Upper lobe of left lung (tissue), 6 donors: Measurements from ENCODE around the gene CD248. TPM values are rescaled to one million over a fixed set of nuclear protein-coding genes. Genes with fewer than 3 reads are reported as not detected.

Experiments
- ATAC-seq, 2 donors: fragments of 200-7000 bp; cut with Tn5 transposase; one replicate each; pipeline ENCODE4 v1.9.1; 2022; ENCODE audit warnings: mild to moderate bottlenecking in 2 of 2, moderate library complexity in 2 of 2; ENCODE audit not compliant: low FRiP score in 2 of 2
- DNase-seq, 2 donors: peaks; one replicate each; pipeline ENCODE4 v3.0.0-alpha.2; 2019 to 2020
- H3K27ac ChIP-seq, 4 donors: fragments of 200-600 bp; sonication (generic); one replicate each; pipeline ENCODE4 v1.5.1; 2016 to 2019
- H3K27me3 ChIP-seq, 4 donors: fragments of 200-600 bp; sonication (generic); one replicate each; pipeline ENCODE4 v1.5.1; 2017 to 2019
- H3K36me3 ChIP-seq, 4 donors: fragments of 200-600 bp; sonication (generic); one replicate each; pipeline ENCODE4 v1.5.1; 2016 to 2019
- H3K4me1 ChIP-seq, 4 donors: fragments of 200-600 bp; sonication (generic); one replicate each; pipeline ENCODE4 v1.5.1; 2018 to 2019
- H3K4me3 ChIP-seq, 4 donors: fragments of 200-600 bp; sonication (generic); one replicate each; pipeline ENCODE4 v1.5.1; 2017 to 2019; ENCODE audit warnings: mild to moderate bottlenecking in 2 of 4, moderate library complexity in 1 of 4
- H3K9me3 ChIP-seq, 4 donors: fragments of 200-600 bp; sonication (generic); one replicate each; pipeline ENCODE4 v1.5.1; 2018 to 2019
- EP300 ChIP-seq, 4 donors: sonication (generic); formaldehyde crosslinking; IDR thresholded peaks; one replicate each; pipeline ENCODE4 v1.5.1; 2017; ENCODE audit warnings: antibody characterized with exemption in 4 of 4, control low read depth in 2 of 4
- POLR2A ChIP-seq, 4 donors: fragments of 450-650 bp; IDR thresholded peaks; one replicate each; pipeline ENCODE4 v1.5.1; 2016 to 2017; ENCODE audit warnings: antibody characterized with exemption in 4 of 4, mild to moderate bottlenecking in 2 of 4
- POLR2AphosphoS5 ChIP-seq, 2 donors: sonication (generic); formaldehyde crosslinking; IDR thresholded peaks; one replicate each; pipeline ENCODE4 v1.5.1; 2017; ENCODE audit warnings: antibody characterized with exemption in 2 of 2
- WGBS, 2 donors: methylation state at CpG; one replicate each; pipeline ENCODE4 v1.1.5; 2017 to 2018; 5-methylcytosine and 5-hydroxymethylcytosine counted together
- total RNA-seq, 6 donors: library from RNA; depleted of rRNA in 4 of 6; stranded (reverse); fragments of >200 nt in 4 of 6; gene quantifications; one replicate each; pipeline versions ENCODE4 v1.1.0 to v1.2.1, GENCODE V29; 2016 to 2021
- TF ChIP-seq, protein P1 (sequence below), 6 experiments: fragments of 450-650 bp in 4 of 6; fragments of 200-600 bp in 2 of 6; sonication (generic) in 2 of 6; IDR thresholded peaks; one replicate each; pipeline ENCODE4 v1.5.1; 2016 to 2019; ENCODE audit warnings: antibody characterized with exemption in 6 of 6
- donor health status: DM: no; HTN: no; CAD: no; lungs with moderate emphysema.
- donor health status: DM: no; HTN: yes; CAD: no; lungs with severe emphysema.

Gene CD248
- total RNA-seq, 6 donors from 2014 or later: 0.59 to 85.6 (median 6.5) TPM

DNA sequence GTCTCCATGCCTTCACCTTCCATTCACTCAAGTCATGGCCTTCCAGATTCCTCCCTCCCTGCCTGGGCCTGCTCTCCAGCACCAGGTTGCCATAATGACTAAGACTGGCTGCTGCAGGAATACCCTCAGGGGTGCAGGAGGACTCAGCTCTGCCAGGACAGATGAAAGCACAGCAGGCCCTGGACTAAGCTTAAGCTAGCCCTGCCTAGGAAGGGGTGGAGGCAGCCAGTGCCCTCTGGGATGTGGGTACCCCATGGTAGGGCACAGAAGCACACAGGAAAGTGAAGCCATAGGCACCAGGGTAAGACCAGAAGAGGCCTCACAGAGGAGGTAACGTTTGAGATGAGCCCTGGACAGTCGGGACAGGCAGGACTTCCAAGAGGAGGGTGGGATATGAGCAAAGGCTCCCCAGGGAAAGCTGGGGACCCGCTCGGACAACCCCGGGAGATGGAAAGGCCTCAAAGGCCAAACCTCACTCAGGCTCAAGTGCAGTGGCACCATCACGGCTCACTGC lies 22.4 kb upstream of the CD248 start:
- H3K4me1 ChIP-seq: peaks cover 33 to 45% (median 37%) of the 10 kb centered on the region in 4 donors
- H3K4me3 ChIP-seq: no peak overlapping the region
- ATAC-seq (no peak), DNase-seq (no peak)
- TF ChIP-seq, protein P1, sequence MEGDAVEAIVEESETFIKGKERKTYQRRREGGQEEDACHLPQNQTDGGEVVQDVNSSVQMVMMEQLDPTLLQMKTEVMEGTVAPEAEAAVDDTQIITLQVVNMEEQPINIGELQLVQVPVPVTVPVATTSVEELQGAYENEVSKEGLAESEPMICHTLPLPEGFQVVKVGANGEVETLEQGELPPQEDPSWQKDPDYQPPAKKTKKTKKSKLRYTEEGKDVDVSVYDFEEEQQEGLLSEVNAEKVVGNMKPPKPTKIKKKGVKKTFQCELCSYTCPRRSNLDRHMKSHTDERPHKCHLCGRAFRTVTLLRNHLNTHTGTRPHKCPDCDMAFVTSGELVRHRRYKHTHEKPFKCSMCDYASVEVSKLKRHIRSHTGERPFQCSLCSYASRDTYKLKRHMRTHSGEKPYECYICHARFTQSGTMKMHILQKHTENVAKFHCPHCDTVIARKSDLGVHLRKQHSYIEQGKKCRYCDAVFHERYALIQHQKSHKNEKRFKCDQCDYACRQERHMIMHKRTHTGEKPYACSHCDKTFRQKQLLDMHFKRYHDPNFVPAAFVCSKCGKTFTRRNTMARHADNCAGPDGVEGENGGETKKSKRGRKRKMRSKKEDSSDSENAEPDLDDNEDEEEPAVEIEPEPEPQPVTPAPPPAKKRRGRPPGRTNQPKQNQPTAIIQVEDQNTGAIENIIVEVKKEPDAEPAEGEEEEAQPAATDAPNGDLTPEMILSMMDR (IDR thresholded peaks at IDR 0.05): no peak
- no peak for TF ChIP-seq EP300 (IDR thresholded peaks at IDR 0.05)
- TF ChIP-seq POLR2AphosphoS5 (IDR thresholded peaks at IDR 0.05): no peak
- TF ChIP-seq POLR2A (IDR thresholded peaks at IDR 0.05): no peak
- no peaks in the 10 kb centered on the region for H3K27me3 ChIP-seq
- H3K36me3 ChIP-seq: peaks cover 20 to 65% (median 51%) of the 10 kb centered on the region in 4 donors
- H3K27ac ChIP-seq: no peak overlapping the region
- no peaks in the 10 kb centered on the region for H3K9me3 ChIP-seq
- 82 to 93% methylated on average over 6 of the region's 6 CpGs for WGBS, 2 donors

DNA sequence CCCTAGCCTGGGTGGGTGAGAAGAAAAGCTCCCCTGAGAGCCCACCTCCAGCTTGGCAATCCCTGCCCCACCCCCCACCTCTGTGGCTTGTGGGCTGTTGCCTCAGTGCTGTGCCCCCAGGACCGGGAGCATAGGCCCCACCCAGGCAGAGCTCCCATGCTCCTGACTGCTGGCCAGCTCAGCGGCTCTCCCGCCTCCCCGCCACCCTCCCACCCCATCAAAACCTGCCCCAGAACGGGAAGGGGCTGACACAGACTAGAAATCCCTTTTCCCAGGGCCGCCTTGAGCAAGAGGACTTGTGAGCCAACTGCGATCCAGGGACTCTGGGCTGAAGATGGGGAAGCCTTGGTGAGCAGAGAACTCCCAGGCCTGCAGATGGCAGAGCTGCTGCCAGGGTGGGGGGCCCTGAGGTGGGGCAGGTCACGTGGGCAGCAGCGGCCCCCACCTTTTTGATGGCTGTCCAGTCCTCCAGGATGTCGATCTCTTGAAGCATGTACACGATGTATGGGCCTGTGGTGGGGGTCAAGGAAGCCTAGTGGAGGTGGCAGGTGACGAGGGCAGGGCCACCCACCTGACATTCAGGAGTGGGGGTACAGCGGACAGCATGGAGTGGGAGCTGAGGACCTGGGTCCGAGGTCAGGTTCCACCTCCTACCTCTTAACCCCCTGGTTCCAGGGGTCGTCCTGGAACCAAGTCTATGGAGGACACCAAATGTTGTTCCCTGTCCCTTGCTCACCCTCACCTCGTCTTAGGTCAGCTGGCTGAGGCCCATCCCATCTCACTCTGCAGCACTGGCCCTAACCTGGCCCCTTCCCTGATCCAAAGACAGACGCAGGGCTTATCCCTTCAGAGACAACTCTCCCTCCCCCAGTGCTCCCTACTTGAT lies 21.7 kb upstream of the CD248 start:
- Histone ChIP-seq H3K4me3 (no peak overlapping the region), H3K4me1 (peaks cover 26 to 38% (median 30%) of the 10 kb centered on the region in 4 donors), H3K27me3 (no peaks in the 10 kb centered on the region), H3K9me3 (no peaks in the 10 kb centered on the region), H3K27ac (no peak overlapping the region), H3K36me3 (peaks cover 20 to 72% (median 54%) of the 10 kb centered on the region in 4 donors)
- TF ChIP-seq EP300 (IDR thresholded peaks at IDR 0.05) (no peak), POLR2A (IDR thresholded peaks at IDR 0.05) (no peak), POLR2AphosphoS5 (IDR thresholded peaks at IDR 0.05) (no peak)
- TF ChIP-seq, protein P1 (IDR thresholded peaks at IDR 0.05): no peak
- ATAC-seq (no peak), DNase-seq (peak in 1 of 2 donors; percentile 54)
- 82 to 86% methylated on average over 13 to 16 of the region's 17 CpGs for WGBS, 2 donors

DNA sequence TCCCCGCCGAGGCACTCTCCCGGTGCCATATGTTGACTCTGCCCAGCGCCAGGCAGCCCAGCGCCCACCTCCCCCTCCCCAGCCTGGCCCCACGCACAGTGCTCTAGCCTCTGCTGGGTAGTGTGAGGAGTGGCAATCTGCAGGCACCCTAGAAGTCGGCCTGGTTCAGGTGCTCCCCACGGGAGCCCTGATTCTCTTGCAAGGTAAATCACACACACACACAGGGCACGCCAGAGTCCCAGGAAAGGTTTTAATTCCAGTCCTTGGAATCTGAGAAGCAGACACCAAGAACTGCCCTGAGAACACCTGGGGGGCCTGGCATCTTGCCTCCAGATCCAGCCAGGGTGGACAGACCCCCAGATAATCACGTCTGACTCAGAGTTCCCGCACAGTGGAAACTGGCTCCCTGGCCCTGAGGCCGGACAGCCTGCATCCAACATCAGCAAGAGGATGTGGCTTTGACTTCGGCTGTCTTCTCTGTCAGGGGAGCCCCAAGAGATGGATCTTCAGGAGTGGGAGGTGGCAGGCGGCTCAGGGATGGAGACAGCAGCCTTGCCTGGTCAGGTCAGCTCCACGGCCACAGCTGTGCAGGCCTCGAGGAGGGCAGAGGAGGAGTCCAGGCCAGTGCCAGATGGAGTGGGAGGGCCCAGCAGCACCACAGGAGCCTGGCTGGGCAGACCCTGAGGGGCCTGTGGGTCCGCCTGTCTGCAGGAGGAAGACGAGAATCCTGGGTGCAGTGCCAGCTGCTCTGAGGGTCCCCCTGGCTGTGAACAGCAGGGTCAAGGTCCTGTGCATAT lies 20.5 kb upstream of the CD248 start:
- peaks cover 20 to 78% (median 56%) of the 10 kb centered on the region in 4 donors for H3K36me3 ChIP-seq
- no peaks in the 10 kb centered on the region for H3K9me3 ChIP-seq
- ATAC-seq: no peak
- TF ChIP-seq POLR2AphosphoS5 (IDR thresholded peaks at IDR 0.05) (no peak), POLR2A (IDR thresholded peaks at IDR 0.05) (no peak), EP300 (IDR thresholded peaks at IDR 0.05) (no peak)
- TF ChIP-seq, protein P1 (IDR thresholded peaks at IDR 0.05): no peak
- peaks cover 20 to 31% (median 26%) of the 10 kb centered on the region in 4 donors for H3K4me1 ChIP-seq
- WGBS, 2 donors: 71 to 73% methylated on average over 14 to 18 of the region's 18 CpGs
- peak overlapping the region; percentile 26 to 90 (median 84) for H3K27ac ChIP-seq
- DNase-seq: peak in 1 of 2 donors; percentile 59
- no peaks in the 10 kb centered on the region for H3K27me3 ChIP-seq
- H3K4me3 ChIP-seq: no peak overlapping the region

DNA sequence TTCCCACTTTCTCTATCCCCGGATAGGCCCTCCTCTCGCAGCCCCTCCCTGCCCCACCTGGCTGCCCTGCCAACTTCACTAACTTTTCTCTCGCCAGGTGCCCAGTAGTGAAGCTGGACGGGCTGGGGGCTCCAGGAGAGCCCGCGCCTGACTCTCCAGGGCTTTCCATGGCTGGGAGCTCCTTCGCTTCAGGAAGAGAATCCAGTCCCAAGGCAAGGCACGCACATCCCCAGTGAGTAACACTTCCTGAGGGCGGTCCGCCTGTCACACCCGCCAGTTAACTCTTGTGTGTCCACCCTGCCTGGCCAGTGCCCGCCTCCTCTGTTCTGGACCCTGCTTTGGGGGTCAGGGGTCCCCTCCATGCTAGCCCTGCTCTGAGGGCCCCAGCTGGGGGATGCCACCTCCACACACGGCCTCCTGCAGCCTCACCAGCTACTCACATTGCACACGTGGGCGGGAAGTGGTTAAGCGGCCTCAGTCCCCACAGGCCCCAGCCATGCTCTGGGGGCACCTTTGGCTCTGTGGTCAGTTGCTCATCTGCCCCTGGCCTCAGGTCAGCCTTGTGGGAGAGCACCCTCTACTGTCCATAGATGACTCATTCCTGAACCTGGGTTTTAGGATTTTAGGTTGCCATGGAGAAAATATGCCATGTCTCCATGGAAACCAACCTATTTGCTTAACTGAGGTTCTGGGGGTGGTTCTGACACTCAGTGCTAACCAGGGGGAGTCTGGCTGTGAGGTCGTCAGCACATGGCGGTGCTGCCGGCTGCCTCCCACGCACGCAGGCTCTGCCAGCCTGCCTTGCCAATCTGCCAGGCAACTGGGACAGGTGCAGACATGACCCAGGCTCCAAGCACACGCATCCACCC lies 19.6 kb upstream of the CD248 start, which contains the start of gene RIN1:
TSS of gene RIN1 (minus strand) at position 201 of the 869 bp plus-strand sequence. CDS start at position 169, 32 bp downstream.
- Histone ChIP-seq H3K27ac (peak within 1 kb of the TSS; percentile 80 to 90 (median 84)), H3K9me3 (no peaks in the 10 kb centered on the region), H3K4me1 (peaks cover 20 to 31% (median 26%) of the 10 kb centered on the region in 4 donors), H3K36me3 (peaks cover 17 to 76% (median 50%) of the 10 kb centered on the region in 4 donors), H3K4me3 (peak within 1 kb of the TSS; percentile 62 to 72 (median 68)), H3K27me3 (no peaks in the 10 kb centered on the region)
- 7 to 22% methylated on average over 13 to 22 of the region's 22 CpGs for WGBS, 2 donors
- ATAC-seq (peak; percentile 76 to 80), DNase-seq (peak; percentile 56 to 81)
- peak; percentile 64 to 70 for TF ChIP-seq POLR2AphosphoS5 (IDR thresholded peaks at IDR 0.05)
- TF ChIP-seq POLR2A (IDR thresholded peaks at IDR 0.05): peak in 2 of 4 donors; percentile 35 to 60
- TF ChIP-seq EP300 (IDR thresholded peaks at IDR 0.05): no peak
- TF ChIP-seq, protein P1 (IDR thresholded peaks at IDR 0.05): peak in 3 of 6 experiments; percentile 16 to 42 (median 24)
